HepG2 (cell line): ENCODE data around the gene TBX10. TPM values are rescaled to one million over a fixed set of nuclear protein-coding genes. Genes with fewer than 3 reads are reported as not detected.

Experiments used
- ATAC-seq: fragments of 200-7000 bp; cut with Tn5 transposase; 3 replicates; pipeline ENCODE4 v1.9.1; 2020; ENCODE audit warnings: mild to moderate bottlenecking, moderate library complexity
- BruUV-seq: library from RNA; stranded (reverse); fragments of 400-500 nt; replicated peaks from 2 replicates; lab custom pipeline; 2021; lab: Mats Ljungman, UMichigan
- CTCF ChIA-PET: fragments of 300-600 bp; formaldehyde crosslinking; extraction: SDS; loops from one replicate; lab custom pipeline; 2021; ENCODE audit warnings: low total read pairs, inconsistent platforms, low intra/inter-chr PET ratio; lab: Yijun Ruan, JAX
- POLR2A ChIA-PET: fragments of 350-600 bp; sonication (Branson Sonifier 250); formaldehyde crosslinking; loops from one replicate; lab custom pipeline; 2020; ENCODE audit warnings: antibody characterized with exemption, inconsistent platforms; lab: Yijun Ruan, JAX
- DNase-seq: peaks from one replicate; pipeline ENCODE4 v3.0.0-alpha.2; 2015; ENCODE audit warnings: low spot score
- FAIRE-seq: peaks from 3 replicates; lab custom pipeline; 2011; peaks lifted over from hg19 to GRCh38; lab: Jason Lieb, UNC
- H2AFZ ChIP-seq: one replicate; pipeline ENCODE4 v1.6.1; 2011; ENCODE audit warnings: low read length, inconsistent platforms
- H3K27ac ChIP-seq: fragments of 300-600 bp; 3 replicates; pipeline ENCODE4 v1.8.0; 2011; ENCODE audit warnings: mixed run types, mild to moderate bottlenecking, mixed read lengths, low read length, inconsistent platforms; ENCODE audit not compliant: insufficient read depth; ENCODE audit errors: extremely low read length
- H3K27me3 ChIP-seq, 2 experiments: fragments of 200-600 bp in 1 of 2; 2 replicates in 1 of 2; 3 replicates in 1 of 2; pipeline versions ENCODE4 v1.6.0 to v1.8.0; 2011; ENCODE audit warnings: low read length in 2 of 2, mild to moderate bottlenecking in 2 of 2, moderate library complexity in 2 of 2, inconsistent platforms in 1 of 2; ENCODE audit not compliant: insufficient read depth in 2 of 2, control insufficient read depth in 1 of 2
- H3K36me3 ChIP-seq, 2 experiments: fragments of 200-600 bp in 1 of 2; replicated peaks in 1 of 2; 2 replicates in 1 of 2; 3 replicates in 1 of 2; pipeline versions ENCODE4 v1.5.1 to v1.8.0; 2011; ENCODE audit warnings: low read length in 2 of 2, inconsistent platforms in 1 of 2; ENCODE audit not compliant: insufficient read depth in 2 of 2, control insufficient read depth in 1 of 2
- H3K4me1 ChIP-seq: 2 replicates; pipeline ENCODE4 v1.5.1; 2012; ENCODE audit warnings: low read length, inconsistent platforms; ENCODE audit not compliant: insufficient read depth
- H3K4me2 ChIP-seq: 2 replicates; pipeline ENCODE4 v1.6.0; 2011; ENCODE audit warnings: low read depth, low read length, inconsistent platforms
- H3K4me3 ChIP-seq, 3 experiments: fragments of 200-600 bp in 1 of 3; sonication (generic), shearing (Covaris generic) in 1 of 3; replicated peaks in 1 of 3; 2 replicates each; pipeline ENCODE4 v1.5.1; 2011 to 2016; ENCODE audit warnings: low read length in 3 of 3, inconsistent platforms in 2 of 3, low read depth in 2 of 3, mild to moderate bottlenecking in 2 of 3, control low read depth in 1 of 3, mixed read lengths in 1 of 3; ENCODE audit not compliant: insufficient read depth in 1 of 3
- H3K79me2 ChIP-seq: one replicate; pipeline ENCODE4 v1.6.1; 2011; ENCODE audit warnings: low read length, inconsistent platforms; ENCODE audit not compliant: insufficient read depth
- H3K9ac ChIP-seq: 2 replicates; pipeline ENCODE4 v1.6.0; 2011; ENCODE audit warnings: mild to moderate bottlenecking, low read depth, low read length, inconsistent platforms; ENCODE audit not compliant: insufficient read depth
- H3K9me3 ChIP-seq: 2 replicates; pipeline ENCODE4 v1.5.1; 2012; ENCODE audit warnings: mild to moderate bottlenecking, low read length
- H4K20me1 ChIP-seq: 2 replicates; pipeline ENCODE4 v1.6.0; 2011; ENCODE audit warnings: inconsistent platforms, mild to moderate bottlenecking, low read length, moderate library complexity; ENCODE audit not compliant: insufficient read depth
- ASH2L ChIP-seq: fragments of 300-600, 200-600 bp; sonication (generic); IDR thresholded peaks from 2 replicates; pipeline ENCODE4 v1.7.0; 2017; ENCODE audit warnings: low read depth, mild to moderate bottlenecking, moderate library complexity, mixed read lengths, low read length; ENCODE audit not compliant: insufficient read length
- KDM2A ChIP-seq: sonication (generic); formaldehyde crosslinking; IDR thresholded peaks from 2 replicates; pipeline ENCODE4 v1.4.0; 2020; ENCODE audit warnings: low read depth, missing genetic modification reagents, borderline replicate concordance
- ZMAT3 ChIP-seq: sonication (generic); formaldehyde crosslinking; conservative IDR thresholded peaks from 2 replicates; pipeline ENCODE4 v1.7.0; 2021; ENCODE audit warnings: missing genetic modification reagents
- ZNF33A ChIP-seq: sonication (generic); formaldehyde crosslinking; IDR thresholded peaks from 2 replicates; pipeline ENCODE4 v1.5.1; 2020; ENCODE audit warnings: missing genetic modification reagents, mild to moderate bottlenecking, moderate library complexity, borderline replicate concordance
- ZNF784 ChIP-seq: sonication (generic); formaldehyde crosslinking; IDR thresholded peaks from 2 replicates; pipeline ENCODE4 v1.5.1; 2020; ENCODE audit warnings: missing genetic modification reagents, mild to moderate bottlenecking, borderline replicate concordance
- WGBS: methylation state at CpG from one replicate; pipeline ENCODE4 v1.1.6; 2017; ENCODE audit warnings: low lambda C conversion rate; 5-methylcytosine and 5-hydroxymethylcytosine counted together
- in situ Hi-C: cut with HindIII; loops from 2 replicates; pipeline ENCODE4 v1.10.0; 2017; ENCODE audit warnings: low pct_unique_long_range_greater_than_20kb; ENCODE audit not compliant: extremely low pct_ligation_motif_present
- intact Hi-C: fragments of 100-400 bp; cut with micrococcal nuclease; formaldehyde crosslinking; loops from one replicate; pipeline ENCODE4 v1.10.0; 2022; ENCODE audit not compliant: unreplicated experiment
- polyA plus RNA-seq, 8 experiments: library from polyadenylated mRNA; depleted of rRNA in 3 of 8; stranded (reverse) in 7 of 8; unstranded in 1 of 8; fragments of >200 nt; fragmentation: Illumina TruSeq in 4 of 8; extraction: Trizol in 4 of 8; gene quantifications; 2 replicates each; pipeline versions ENCODE4 v1.2.1 to v1.2.3, GENCODE V29; 2011 to 2016; ENCODE audit warnings: low read depth in 4 of 8, missing spikeins in 1 of 8, mixed read lengths in 1 of 8; ENCODE audit not compliant: insufficient read depth in 1 of 8
- total RNA-seq, 5 experiments: library from RNA; depleted of rRNA; stranded (reverse); fragments of >200 nt; fragmentation: Illumina TruSeq; extraction: Trizol; gene quantifications; 2 replicates each; pipeline ENCODE4 v1.2.3, GENCODE V29; 2016; ENCODE audit warnings: low read depth in 1 of 5

TBX10 gene
- total and polyA plus RNA-seq, 2 of the 13 experiments (the other 11 are each of a cell fraction or from before 2014, with no cell fraction given) = 0.27 to 1.7 TPM

GRCh38 chr11:67606093-67606491, 33.5 kb downstream of the TBX10 start:
- peak; percentile 39; the same call in 2 of the 3 replicates for ATAC-seq
- peak overlapping the region; percentile 82 for H2AFZ ChIP-seq
- FAIRE-seq = no peak
- H3K36me3 ChIP-seq = peaks cover 3 to 25% of the 10 kb centered on the region in 2 experiments; a peak in 3 of 5 replicates
- CTCF ChIA-PET = interaction anchor here (1.7 kb wide), 1 partner anchor 33 kb away, joined by 20 read pairs; no protein-coding TSS in a partner anchor
- TF ChIP-seq KDM2A = no peak
- TF ChIP-seq ZNF33A (CRISPR knock-in tag) = no peak
- TF ChIP-seq ASH2L = peak; percentile 13
- H3K9me3 ChIP-seq = peaks cover 6% of the 10 kb centered on the region; the same call in 1 of the 2 replicates
- in situ Hi-C loops = no loop called here
- intact Hi-C loops = loop anchor here (1.0 kb wide), 2 partner anchors 25 to 34 kb away; no protein-coding TSS in a partner anchor
- H3K27ac ChIP-seq = no peak overlapping the region
- no peak for DNase-seq
- peaks cover 21% of the 10 kb centered on the region for H3K4me1 ChIP-seq
- H3K79me2 ChIP-seq = peaks cover 8% of the 10 kb centered on the region
- H3K4me2 ChIP-seq = peak overlapping the region; percentile 92
- WGBS = 31% methylated on average over 9 of the region's 17 CpGs
- peaks cover 2 to 10% of the 10 kb centered on the region in 2 experiments; a peak in 2 of 5 replicates for H3K27me3 ChIP-seq
- no TSS peak for BruUV-seq
- no peaks in the 10 kb centered on the region for H4K20me1 ChIP-seq
- peak overlapping the region; percentile 81 to 92 (median 88) for H3K4me3 ChIP-seq
- peak overlapping the region; percentile 85 for H3K9ac ChIP-seq
- POLR2A ChIA-PET = interaction anchor here (1.2 kb wide), 1 partner anchor 27 kb away, joined by 3 read pairs; no protein-coding TSS in a partner anchor

DNA sequence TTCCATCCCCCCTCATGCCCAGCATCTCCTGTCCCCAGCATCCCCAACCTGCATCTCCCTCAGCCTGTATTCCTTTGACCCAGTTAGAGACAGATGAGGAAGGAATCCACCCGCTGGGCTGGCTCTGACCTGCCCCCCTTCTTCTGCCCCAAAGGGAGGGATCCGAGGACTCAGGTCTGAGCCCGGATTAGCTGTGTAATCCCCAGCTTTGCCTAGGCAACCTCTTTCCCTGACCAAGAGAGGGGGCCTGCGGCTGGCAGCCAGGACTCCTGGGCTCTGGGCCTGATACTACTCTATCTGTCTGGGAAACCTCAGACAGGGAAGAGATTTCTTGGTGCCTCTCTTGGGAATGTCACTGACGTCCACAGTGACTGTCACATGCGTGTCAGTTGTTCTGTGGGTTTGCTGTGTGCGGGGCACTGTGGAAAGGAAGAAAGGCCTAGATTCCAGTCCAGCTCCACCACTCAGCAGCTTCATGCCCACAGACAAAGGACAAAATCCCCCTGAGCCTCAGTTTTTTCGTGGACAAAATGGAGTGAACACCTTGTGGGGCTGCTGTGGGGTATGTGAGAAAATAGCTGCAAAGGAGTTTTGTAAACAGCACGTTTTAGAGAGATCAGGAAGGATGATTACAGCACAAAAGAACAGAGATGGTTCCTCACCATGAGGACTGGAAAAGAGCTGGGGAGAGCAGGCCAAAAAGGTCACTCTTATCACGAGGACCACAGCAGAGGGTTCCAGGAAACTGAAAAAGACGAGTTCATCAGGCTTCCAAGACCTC, 34.1 kb downstream of the TBX10 start:
- Histone ChIP-seq H3K79me2 (peaks cover 8% of the 10 kb centered on the region), H3K4me2 (peak overlapping the region; percentile 92), H3K4me3 (peak overlapping the region; percentile 81 to 92 (median 88); a peak in 4 of 6 replicates), H3K9ac (peak overlapping the region; percentile 85; the same call in 1 of the 2 replicates), H4K20me1 (no peaks in the 10 kb centered on the region), H3K36me3 (peaks cover 0 to 18% of the 10 kb centered on the region in 2 experiments; a peak in 3 of 5 replicates), H3K27ac (no peak overlapping the region), H3K9me3 (peaks cover 6% of the 10 kb centered on the region; the same call in 1 of the 2 replicates), H3K27me3 (peaks cover 2 to 10% of the 10 kb centered on the region in 2 experiments; a peak in 2 of 5 replicates), H3K4me1 (peaks cover 21% of the 10 kb centered on the region), H2AFZ (peak overlapping the region; percentile 66)
- DNase-seq (no peak), FAIRE-seq (no peak), ATAC-seq (no peak)
- TF ChIP-seq ZNF784 (0 out of 2 replicates have a peak, but pooled peaks have one; percentile 6), ZMAT3 (CRISPR knock-in tag) (no peak)
- CTCF ChIA-PET = interaction anchor here (1.7 kb wide), 1 partner anchor 33 kb away, joined by 20 read pairs; no protein-coding TSS in a partner anchor
- whole genome bisulfite sequencing = 18% methylated on average over 9 of the region's 11 CpGs
- POLR2A ChIA-PET = interaction anchor here (1.2 kb wide), 1 partner anchor 27 kb away, joined by 3 read pairs; no protein-coding TSS in a partner anchor
- in situ Hi-C loops = no loop called here
- intact Hi-C loops = loop anchor here (1.0 kb wide), 2 partner anchors 24 to 33 kb away; no protein-coding TSS in a partner anchor
- no TSS peak for BruUV-seq
